B cell (primary cell): ENCODE measurements around the gene SH3D19. TPM values are rescaled to one million over a fixed set of nuclear protein-coding genes. Genes with fewer than 3 reads are reported as not detected.
"Not testable (repeated sequence)": the region's sequence is repeated elsewhere in the genome, so short reads cannot be mapped to it uniquely, and the experiment has no call there.

Source experiments
- ATAC-seq: fragments of 200-7000 bp; cut with Tn5 transposase; one replicate; pipeline ENCODE4 v1.10.0; 2021; ENCODE audit warnings: low read depth, mild to moderate bottlenecking, moderate number of reproducible peaks, moderate library complexity
- CTCF ChIA-PET: fragments of 350-600 bp; sonication (Branson Sonifier 250); formaldehyde crosslinking; loops from one replicate; lab custom pipeline; 2021; ENCODE audit warnings: antibody characterized with exemption, inconsistent platforms; lab: Charles Lee
- POLR2A ChIA-PET: fragments of 350-600 bp; sonication (Branson Sonifier 250); formaldehyde crosslinking; loops from one replicate; lab custom pipeline; 2021; ENCODE audit warnings: antibody characterized with exemption; lab: Charles Lee
- DNase-seq: peaks from one replicate; pipeline ENCODE4 v3.0.0; 2013
- H2AFZ ChIP-seq: 2 replicates; pipeline ENCODE4 v1.6.1; 2012; ENCODE audit warnings: mild to moderate bottlenecking, low read depth, low read length; ENCODE audit not compliant: insufficient read depth, poor library complexity, severe bottlenecking
- H3K27ac ChIP-seq, 2 donors: 1 replicate in 1 of 2; 2 replicates in 1 of 2; pipeline ENCODE4 v1.5.1; 2012 to 2013; ENCODE audit warnings: low read length in 2 of 2, mild to moderate bottlenecking in 2 of 2, moderate library complexity in 1 of 2
- H3K27me3 ChIP-seq, 4 experiments: fragments of 200-600 bp in 1 of 4; sonication (generic) in 1 of 4; replicated peaks in 1 of 4; 1 replicate in 2 of 4; 2 replicates in 2 of 4; pipeline versions ENCODE4 v1.6.1 to v1.7.0; 2013 to 2016; ENCODE audit warnings: low read length in 3 of 4, mild to moderate bottlenecking in 2 of 4, mixed read lengths in 1 of 4, moderate library complexity in 1 of 4; ENCODE audit not compliant: insufficient read depth in 4 of 4, control insufficient read depth in 3 of 4; ENCODE audit errors: control extremely low read depth in 1 of 4
- H3K36me3 ChIP-seq, 2 experiments: replicated peaks in 1 of 2; 1 replicate in 1 of 2; 2 replicates in 1 of 2; pipeline versions ENCODE4 v1.6.1 to v1.7.1; 2013; ENCODE audit warnings: low read length in 1 of 2; ENCODE audit not compliant: insufficient read depth in 2 of 2, control insufficient read depth in 1 of 2; ENCODE audit errors: control extremely low read depth in 1 of 2, extremely low read depth in 1 of 2
- H3K4me1 ChIP-seq, 2 donors: fragments of 200-600 bp in 1 of 2; sonication (generic) in 1 of 2; 1 replicate in 1 of 2; 2 replicates in 1 of 2; pipeline versions ENCODE4 v1.5.1 to v1.6.1; 2013 to 2017; ENCODE audit warnings: low read length in 2 of 2; ENCODE audit not compliant: control insufficient read depth in 2 of 2, insufficient read depth in 2 of 2
- H3K4me2 ChIP-seq: replicated peaks from 2 replicates; pipeline ENCODE3; 2012; ENCODE audit warnings: mild to moderate bottlenecking, low read depth, low read length; ENCODE audit not compliant: poor library complexity, severe bottlenecking
- H3K4me3 ChIP-seq, 5 experiments: fragments of 200-600 bp in 1 of 5; sonication (generic) in 1 of 5; 1 replicate in 3 of 5; 2 replicates in 2 of 5; pipeline versions ENCODE4 v1.5.1 to v1.7.0; 2011 to 2016; ENCODE audit warnings: low read length in 4 of 5, mild to moderate bottlenecking in 4 of 5, low read depth in 2 of 5, control low read depth in 1 of 5, moderate library complexity in 1 of 5; ENCODE audit not compliant: insufficient read depth in 1 of 5; ENCODE audit errors: control extremely low read depth in 1 of 5, extremely low read depth in 1 of 5
- H3K79me2 ChIP-seq: fragments of 200-600 bp; sonication (generic); one replicate; pipeline ENCODE4 v1.6.0; 2016; ENCODE audit warnings: low read length; ENCODE audit not compliant: control insufficient read depth, insufficient read depth
- H3K9ac ChIP-seq: fragments of 200-600 bp; sonication (generic); 2 replicates; pipeline ENCODE4 v1.6.1; 2017; ENCODE audit warnings: mild to moderate bottlenecking, low read length, moderate library complexity
- H3K9me3 ChIP-seq, 3 donors: one replicate each; pipeline versions ENCODE4 v1.6.1 to v1.7.1; 2013; ENCODE audit warnings: low read length in 2 of 3; ENCODE audit not compliant: control insufficient read depth in 2 of 3, insufficient read depth in 1 of 3; ENCODE audit errors: control extremely low read depth in 1 of 3
- H4K20me1 ChIP-seq: 2 replicates; pipeline ENCODE4 v1.6.0; 2012; ENCODE audit warnings: mild to moderate bottlenecking, low read length; ENCODE audit not compliant: insufficient read depth, control insufficient read depth, poor library complexity, severe bottlenecking
- H3K27ac Mint-ChIP-seq: one replicate; pipeline ENCODE4 v1.8.0; 2021; ENCODE audit warnings: mixed read lengths
- H3K27me3 Mint-ChIP-seq: one replicate; pipeline ENCODE4 v1.8.0; 2021; ENCODE audit warnings: mixed read lengths
- H3K4me1 Mint-ChIP-seq: one replicate; pipeline ENCODE4 v1.8.0; 2021; ENCODE audit warnings: mixed read lengths
- H3K4me3 Mint-ChIP-seq: one replicate; pipeline ENCODE4 v1.8.0; 2021; ENCODE audit warnings: mixed read lengths
- H3K9me3 Mint-ChIP-seq: one replicate; pipeline ENCODE4 v1.8.0; 2022; ENCODE audit warnings: mixed read lengths; ENCODE audit not compliant: insufficient read depth
- CTCF ChIP-seq: fragments of 200-600 bp; IDR thresholded peaks from one replicate; pipeline ENCODE4 v1.8.0; 2022; ENCODE audit warnings: antibody characterized with exemption, mild to moderate bottlenecking
- EZH2 ChIP-seq: IDR thresholded peaks from 2 replicates; pipeline ENCODE4 v1.6.1; 2012; ENCODE audit warnings: borderline replicate concordance, low read depth, mild to moderate bottlenecking, moderate library complexity, low read length; ENCODE audit not compliant: insufficient read depth, poor library complexity, severe bottlenecking
- WGBS: methylation state at CpG from one replicate; pipeline ENCODE4 v1.1.5; 2013; ENCODE audit warnings: missing lambda C conversion rate; ENCODE audit not compliant: insufficient coverage; 5-methylcytosine and 5-hydroxymethylcytosine counted together
- intact Hi-C: fragments of 100-400 bp; cut with micrococcal nuclease; formaldehyde crosslinking; loops from one replicate; pipeline ENCODE4 v1.10.0; 2022
- polyA plus RNA-seq: library from polyadenylated mRNA; depleted of rRNA; stranded (reverse); fragments of >200 nt; gene quantifications from 2 replicates; pipeline ENCODE4 v1.2.3, GENCODE V29; 2012
- total RNA-seq, 2 donors: library from RNA; stranded (reverse); fragments of 120-200 nt in 1 of 2; gene quantifications; 1 replicate in 1 of 2; 2 replicates in 1 of 2; pipeline versions ENCODE4 v1.2.3 to v1.2.4, GENCODE V29; 2013 to 2022

The SH3D19 gene
- total and polyA plus RNA-seq, 2 donors (not counting 1 experiment from before 2014, with no cell fraction given), result 0.01 TPM; not detected in 1

- Histone ChIP-seq H3K4me2 (no peak overlapping the region), H3K9me3 (peaks cover 0 to 3% (median 0%) of the 10 kb centered on the region in 3 donors), H4K20me1 (no peaks in the 10 kb centered on the region), H3K4me1 (no peaks in the 10 kb centered on the region), H3K27me3 (peaks cover 0 to 26% (median 13%) of the 10 kb centered on the region in 4 experiments), H3K9ac (no peak overlapping the region), H2AFZ (no peak overlapping the region), H3K79me2 (no peaks in the 10 kb centered on the region), H3K36me3 (no peaks in the 10 kb centered on the region), H3K27ac (no peak overlapping the region), H3K4me3 (no peak overlapping the region)
- WGBS, result no CpG with 5 or more reads among the region's 1 CpG
- ChIA-PET CTCF (no interaction called here), POLR2A (no interaction called here)
- TF ChIP-seq EZH2 (no peak), CTCF (no peak)
- Mint-ChIP-seq H3K27me3 (peaks cover 54% of the 10 kb centered on the region), H3K27ac (no peak overlapping the region), H3K4me1 (peaks cover 11% of the 10 kb centered on the region), H3K9me3 (no peaks in the 10 kb centered on the region), H3K4me3 (no peak overlapping the region)
- intact Hi-C loops, result no loop called here
- DNase-seq (no peak), ATAC-seq (no peak)
These were observed 1.7 kb downstream of the SH3D19 start for GRCh38 chr4:151323667-151324066.

- POLR2A ChIA-PET, result no interaction called here
- peaks cover 55% of the 10 kb centered on the region for H3K27me3 Mint-ChIP-seq
- CTCF ChIA-PET, result no interaction called here
- H3K4me1 ChIP-seq, result no peaks in the 10 kb centered on the region
- H3K9me3 ChIP-seq, result peaks cover 0 to 3% (median 0%) of the 10 kb centered on the region in 3 donors
- H3K36me3 ChIP-seq, result no peaks in the 10 kb centered on the region
- H3K79me2 ChIP-seq, result no peaks in the 10 kb centered on the region
- H4K20me1 ChIP-seq, result no peaks in the 10 kb centered on the region
- peaks cover 0 to 26% (median 13%) of the 10 kb centered on the region in 4 experiments for H3K27me3 ChIP-seq
- no peak overlapping the region for H3K4me2 ChIP-seq
- H3K9ac ChIP-seq, result no peak overlapping the region
- TF ChIP-seq EZH2, result no peak
- H3K27ac ChIP-seq, result no peak overlapping the region
- intact Hi-C loops, result no loop called here
- no peak overlapping the region for H2AFZ ChIP-seq
- no peaks in the 10 kb centered on the region for H3K9me3 Mint-ChIP-seq
- peaks cover 11% of the 10 kb centered on the region for H3K4me1 Mint-ChIP-seq
- DNase-seq, result no peak
- H3K4me3 Mint-ChIP-seq, result no peak overlapping the region
- ATAC-seq, result no peak
- no peak overlapping the region for H3K4me3 ChIP-seq
- H3K27ac Mint-ChIP-seq, result no peak overlapping the region
These were observed 2.8 kb downstream of the SH3D19 start for GRCh38 chr4:151322570-151322969.

GRCh38 chr4:151322161-151322560, 3.2 kb downstream of the SH3D19 start:
- H3K4me2 ChIP-seq, result not testable (repeated sequence)
- H3K27me3 Mint-ChIP-seq, result peaks cover 59% of the 10 kb centered on the region

More at GRCh38 chr4:151322161-151322560, 3.2 kb downstream of the SH3D19 start:
- intact Hi-C loops, H3K9ac ChIP-seq, H2AFZ ChIP-seq, H3K4me1 ChIP-seq, H3K79me2 ChIP-seq, ATAC-seq, H3K36me3 ChIP-seq, H4K20me1 ChIP-seq, H3K4me3 ChIP-seq, H3K4me3 Mint-ChIP-seq, DNase-seq, H3K9me3 ChIP-seq, H3K9me3 Mint-ChIP-seq, H3K27ac Mint-ChIP-seq, H3K27ac ChIP-seq, CTCF ChIA-PET, POLR2A ChIA-PET: not testable (repeated sequence)
- H3K27me3 ChIP-seq, result peaks cover 0 to 25% (median 13%) of the 10 kb centered on the region in 4 experiments
- no CpG with 5 or more reads among the region's 4 CpGs for WGBS
- peaks cover 11% of the 10 kb centered on the region for H3K4me1 Mint-ChIP-seq
